Thyroid gland (tissue), 4 donors: ENCODE data around the gene ZFP3. TPM values are rescaled to one million over a fixed set of nuclear protein-coding genes. Genes with fewer than 3 reads are reported as not detected.

Experiments
- DNase-seq, 2 donors: peaks; one replicate each; pipeline ENCODE4 v3.0.0-alpha.2; 2019
- H3K27ac ChIP-seq, 3 donors: fragments of 200-600 bp; sonication (generic); 1 replicate in 2 of 3; 2 replicates in 1 of 3; pipeline ENCODE4 v1.5.1; 2016 to 2019; ENCODE audit warnings: mild to moderate bottlenecking in 1 of 3, moderate library complexity in 1 of 3
- H3K27me3 ChIP-seq: fragments of 200-600 bp; sonication (generic); one replicate; pipeline ENCODE4 v1.5.1; 2019
- H3K36me3 ChIP-seq, 2 donors: fragments of 200-600 bp; sonication (generic); one replicate each; pipeline ENCODE4 v1.5.1; 2016 to 2019
- H3K4me1 ChIP-seq, 2 donors: fragments of 200-600 bp; sonication (generic); one replicate each; pipeline ENCODE4 v1.5.1; 2017 to 2019
- H3K4me3 ChIP-seq, 3 donors: fragments of 200-600 bp; sonication (generic); replicated peaks in 1 of 3; 1 replicate in 2 of 3; 2 replicates in 1 of 3; pipeline ENCODE4 v1.5.1; 2016; ENCODE audit warnings: mild to moderate bottlenecking in 1 of 3
- H3K9me3 ChIP-seq: fragments of 200-600 bp; sonication (generic); one replicate; pipeline ENCODE4 v1.5.1; 2017
- POLR2A ChIP-seq, 2 donors: fragments of 450-650 bp; IDR thresholded peaks; one replicate each; pipeline ENCODE4 v1.6.1; 2017; ENCODE audit warnings: antibody characterized with exemption in 2 of 2, mild to moderate bottlenecking in 2 of 2, moderate library complexity in 1 of 2
- WGBS, 2 donors: methylation state at CpG; one replicate each; pipeline ENCODE4 v1.1.5; 2017; 5-methylcytosine and 5-hydroxymethylcytosine counted together
- intact Hi-C: fragments of 100-400 bp; cut with DNase I; formaldehyde crosslinking; loops from one replicate; pipeline ENCODE4 v1.15.1; 2023
- total RNA-seq, 4 donors: library from RNA; depleted of rRNA; stranded (reverse); fragments of >200 nt; gene quantifications; one replicate each; pipeline ENCODE4 v1.2.3, GENCODE V29; 2016
- TF ChIP-seq, protein P1 (sequence below), 6 experiments: fragments of 200-600 bp in 3 of 6; fragments of 450-650 bp in 3 of 6; sonication (generic) in 3 of 6; IDR thresholded peaks; one replicate each; pipeline ENCODE4 v1.5.1; 2016 to 2019; ENCODE audit warnings: antibody characterized with exemption in 6 of 6, mild to moderate bottlenecking in 2 of 6, inconsistent platforms in 1 of 6, moderate library complexity in 1 of 6

Gene ZFP3
- total RNA-seq, 4 donors from 2014 or later: 9.5 to 14.1 (median 12.1) TPM

DNA sequence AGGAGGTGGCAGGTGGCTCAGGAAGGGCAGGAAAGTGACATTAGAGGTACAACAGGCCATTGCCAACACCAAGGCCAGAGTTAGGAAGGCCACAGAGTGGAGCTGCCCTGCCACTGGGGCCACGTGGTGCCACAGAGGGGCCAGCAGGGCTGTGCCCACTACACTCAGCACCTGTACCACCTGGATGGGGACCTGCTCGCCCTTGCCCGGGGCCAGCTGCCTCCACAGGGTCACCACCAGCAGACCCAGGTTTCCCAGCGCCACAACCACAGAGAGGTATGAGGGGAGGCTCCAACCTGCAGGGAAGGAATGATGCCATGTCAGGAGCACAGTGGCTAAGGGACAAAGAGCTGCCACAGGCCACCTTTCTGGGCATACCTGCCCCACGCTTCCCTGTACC is 44.2 kb upstream of the ZFP3 start:
- H3K4me1 ChIP-seq: peaks cover 4 to 5% of the 10 kb centered on the region in 2 donors
- H3K9me3 ChIP-seq: no peaks in the 10 kb centered on the region
- H3K4me3 ChIP-seq: no peak overlapping the region
- H3K27ac ChIP-seq: no peak overlapping the region
- 100% methylated on average over 4 to 5 of the region's 5 CpGs for WGBS, 2 donors
- no peak for DNase-seq
- no peaks in the 10 kb centered on the region for H3K27me3 ChIP-seq
- intact Hi-C loops: no loop called here
- H3K36me3 ChIP-seq: no peaks in the 10 kb centered on the region
- no peak for TF ChIP-seq POLR2A (IDR thresholded peaks at IDR 0.05)
- TF ChIP-seq, protein P1, sequence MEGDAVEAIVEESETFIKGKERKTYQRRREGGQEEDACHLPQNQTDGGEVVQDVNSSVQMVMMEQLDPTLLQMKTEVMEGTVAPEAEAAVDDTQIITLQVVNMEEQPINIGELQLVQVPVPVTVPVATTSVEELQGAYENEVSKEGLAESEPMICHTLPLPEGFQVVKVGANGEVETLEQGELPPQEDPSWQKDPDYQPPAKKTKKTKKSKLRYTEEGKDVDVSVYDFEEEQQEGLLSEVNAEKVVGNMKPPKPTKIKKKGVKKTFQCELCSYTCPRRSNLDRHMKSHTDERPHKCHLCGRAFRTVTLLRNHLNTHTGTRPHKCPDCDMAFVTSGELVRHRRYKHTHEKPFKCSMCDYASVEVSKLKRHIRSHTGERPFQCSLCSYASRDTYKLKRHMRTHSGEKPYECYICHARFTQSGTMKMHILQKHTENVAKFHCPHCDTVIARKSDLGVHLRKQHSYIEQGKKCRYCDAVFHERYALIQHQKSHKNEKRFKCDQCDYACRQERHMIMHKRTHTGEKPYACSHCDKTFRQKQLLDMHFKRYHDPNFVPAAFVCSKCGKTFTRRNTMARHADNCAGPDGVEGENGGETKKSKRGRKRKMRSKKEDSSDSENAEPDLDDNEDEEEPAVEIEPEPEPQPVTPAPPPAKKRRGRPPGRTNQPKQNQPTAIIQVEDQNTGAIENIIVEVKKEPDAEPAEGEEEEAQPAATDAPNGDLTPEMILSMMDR (IDR thresholded peaks at IDR 0.05): no peak

DNA sequence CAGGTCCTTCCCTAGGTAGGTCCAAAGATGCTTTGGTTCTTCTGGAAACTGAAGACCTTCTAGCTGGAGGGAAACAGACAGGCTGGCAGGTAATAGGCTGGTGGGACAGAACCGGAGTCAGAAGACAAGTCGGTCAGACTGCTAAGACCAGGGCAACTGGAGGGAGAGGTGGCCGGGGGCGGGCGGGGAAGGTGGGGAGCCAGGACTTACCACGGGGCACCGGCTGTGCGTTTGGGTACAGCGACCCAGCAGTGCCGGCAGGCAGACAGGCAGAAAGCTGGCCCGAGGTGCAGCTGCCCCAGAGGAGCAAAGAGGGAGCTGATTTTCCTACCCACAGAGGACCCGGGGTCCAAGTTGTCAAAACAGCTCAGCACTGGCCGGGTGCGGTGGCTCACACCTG is 43.6 kb upstream of the ZFP3 start:
- WGBS, 2 donors: 88 to 89% methylated on average over 11 to 14 of the region's 14 CpGs
- no peaks in the 10 kb centered on the region for H3K36me3 ChIP-seq
- peaks cover 4 to 5% of the 10 kb centered on the region in 2 donors for H3K4me1 ChIP-seq
- no peak for TF ChIP-seq POLR2A (IDR thresholded peaks at IDR 0.05)
- TF ChIP-seq, protein P1 (IDR thresholded peaks at IDR 0.05): no peak
- no peak overlapping the region for H3K4me3 ChIP-seq
- no peak for DNase-seq
- intact Hi-C loops: no loop called here
- no peak overlapping the region for H3K27ac ChIP-seq
- H3K9me3 ChIP-seq: no peaks in the 10 kb centered on the region
- no peaks in the 10 kb centered on the region for H3K27me3 ChIP-seq

DNA sequence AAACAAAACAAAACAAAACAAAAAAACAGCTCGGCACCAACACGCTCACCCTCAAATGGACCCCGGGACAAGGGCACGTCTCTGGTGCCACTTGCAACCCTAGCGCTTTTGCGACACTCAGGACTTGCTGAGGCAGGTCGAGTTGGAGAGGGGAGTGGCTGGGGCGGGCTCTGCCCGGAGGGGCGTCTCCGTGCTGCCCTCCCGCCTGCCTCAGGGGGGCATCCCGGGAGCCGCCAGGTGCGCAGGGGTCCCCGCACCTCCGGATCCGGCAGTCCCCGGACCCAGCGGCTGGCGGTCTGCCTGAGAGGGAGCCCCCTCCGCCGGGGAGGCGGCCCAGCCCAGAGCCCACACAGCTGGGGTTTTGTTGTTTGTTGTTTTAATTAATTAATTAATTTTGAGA is 43.0 kb upstream of the ZFP3 start, which contains the start of gene SLC52A1:
Gene SLC52A1, minus strand, starts transcription at position 112 of the 400 bp plus-strand sequence. CDS start 820 bp downstream, outside the sequence.
- Histone ChIP-seq H3K36me3 (no peaks in the 10 kb centered on the region), H3K9me3 (no peaks in the 10 kb centered on the region), H3K27me3 (no peaks in the 10 kb centered on the region), H3K4me3 (no peak within 1 kb of the TSS), H3K27ac (no peak within 1 kb of the TSS), H3K4me1 (peaks cover 4 to 5% of the 10 kb centered on the region in 2 donors)
- DNase-seq: peak; percentile 29 to 35
- intact Hi-C loops: no loop called here
- TF ChIP-seq, protein P1 (IDR thresholded peaks at IDR 0.05): no peak
- no peak for TF ChIP-seq POLR2A (IDR thresholded peaks at IDR 0.05)
- 2 to 6% methylated on average over 12 of the region's 24 CpGs for WGBS, 2 donors

DNA sequence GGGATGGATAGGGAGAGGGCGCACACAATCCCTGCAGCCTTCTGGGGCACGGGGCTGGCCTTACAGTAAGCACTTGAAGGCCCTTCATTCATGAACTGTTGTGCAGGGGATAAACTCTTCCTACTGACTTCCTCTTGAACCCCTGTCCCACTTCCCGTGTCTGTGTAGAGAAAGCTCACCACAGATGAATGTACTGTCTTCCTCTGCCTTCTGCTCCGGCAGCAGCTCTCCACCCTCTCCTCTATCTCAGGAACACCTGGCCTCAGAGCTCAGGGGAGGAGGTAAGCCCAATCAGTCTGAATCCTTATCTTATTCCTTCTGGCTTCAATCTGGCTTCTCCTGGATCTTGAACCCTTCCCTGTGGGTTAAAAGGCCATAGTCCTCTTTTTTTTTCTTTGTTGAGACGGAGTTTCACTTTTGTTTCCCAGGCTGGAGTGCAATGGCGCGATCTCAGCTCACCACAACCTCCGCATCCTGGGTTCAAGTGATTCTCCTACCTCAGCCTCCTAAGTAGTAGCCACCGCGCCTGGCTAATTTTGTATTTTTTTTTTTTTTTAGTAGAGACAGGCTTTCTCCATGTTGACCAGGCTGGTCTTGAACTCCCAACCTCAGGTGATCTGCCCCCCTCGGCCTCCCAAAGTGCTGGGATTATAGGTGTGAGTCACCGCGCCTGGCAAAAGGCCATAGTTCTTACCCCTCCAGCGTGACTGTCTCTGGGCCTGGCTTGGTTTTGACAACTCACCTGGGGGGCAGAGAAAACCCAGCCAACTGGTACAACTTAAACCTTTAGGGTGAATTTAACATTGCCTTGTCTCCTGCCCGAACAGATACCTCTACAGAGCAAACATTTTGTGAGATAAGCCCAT is 35.9 kb upstream of the ZFP3 start:
- Histone ChIP-seq H3K27ac (no peak overlapping the region), H3K27me3 (no peaks in the 10 kb centered on the region), H3K36me3 (no peaks in the 10 kb centered on the region), H3K4me1 (no peaks in the 10 kb centered on the region), H3K4me3 (no peak overlapping the region), H3K9me3 (no peaks in the 10 kb centered on the region)
- intact Hi-C loops: no loop called here
- no peak for DNase-seq
- TF ChIP-seq, protein P1 (IDR thresholded peaks at IDR 0.05): no peak
- TF ChIP-seq POLR2A (IDR thresholded peaks at IDR 0.05): no peak
- 83 to 86% methylated on average over 14 to 15 of the region's 15 CpGs for WGBS, 2 donors

DNA sequence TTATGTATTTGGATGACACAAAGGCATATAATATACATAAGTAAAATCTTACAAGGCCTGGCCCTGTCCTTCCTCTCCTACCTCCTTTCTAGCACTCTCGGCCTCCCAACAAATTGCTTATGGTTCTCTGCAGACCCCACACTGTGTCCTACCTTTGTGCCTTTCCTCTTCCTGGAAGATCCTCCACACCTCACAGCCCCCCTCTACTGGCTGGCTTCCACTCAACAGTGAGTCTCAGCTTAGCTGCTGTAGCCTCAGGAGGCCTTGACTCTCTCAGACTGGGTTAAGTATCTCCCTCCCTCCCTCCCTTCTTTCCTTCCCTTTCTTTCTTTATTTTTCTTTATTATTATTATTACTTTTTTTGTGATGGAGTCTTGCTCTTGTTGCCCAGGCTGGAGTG is 34.7 kb upstream of the ZFP3 start:
- H3K36me3 ChIP-seq: no peaks in the 10 kb centered on the region
- no peaks in the 10 kb centered on the region for H3K27me3 ChIP-seq
- no peak overlapping the region for H3K27ac ChIP-seq
- 93 to 97% methylated on average over 1 of the region's 1 CpG for WGBS, 2 donors
- no peaks in the 10 kb centered on the region for H3K4me1 ChIP-seq
- intact Hi-C loops: no loop called here
- TF ChIP-seq, protein P1 (IDR thresholded peaks at IDR 0.05): no peak
- no peak for TF ChIP-seq POLR2A (IDR thresholded peaks at IDR 0.05)
- no peak for DNase-seq
- H3K9me3 ChIP-seq: no peaks in the 10 kb centered on the region
- no peak overlapping the region for H3K4me3 ChIP-seq
